ENCODE measurements around the gene ANO7. TPM values are rescaled to one million over a fixed set of nuclear protein-coding genes. Genes with fewer than 3 reads are reported as not detected.

ANO7 gene
- total and polyA plus RNA-seq, 2 of the 13 experiments (the other 11 are each of a cell fraction or from before 2014, with no cell fraction given), result 4.1 to 4.9 TPM

GRCh38 chr2:241190291-241190981, 2.0 kb downstream of the ANO7 start (continued):
- peak; percentile 37; the same call in 1 of the 2 replicates for TF ChIP-seq RAD21 (CRISPR knock-in tag; IDR thresholded peaks at IDR 0.05)
- no peak for TF ChIP-seq ZNF10 (CRISPR knock-in tag; IDR thresholded peaks at IDR 0.05; ENCODE audit: borderline replicate concordance, low read depth)
- TF ChIP-seq, protein P1, sequence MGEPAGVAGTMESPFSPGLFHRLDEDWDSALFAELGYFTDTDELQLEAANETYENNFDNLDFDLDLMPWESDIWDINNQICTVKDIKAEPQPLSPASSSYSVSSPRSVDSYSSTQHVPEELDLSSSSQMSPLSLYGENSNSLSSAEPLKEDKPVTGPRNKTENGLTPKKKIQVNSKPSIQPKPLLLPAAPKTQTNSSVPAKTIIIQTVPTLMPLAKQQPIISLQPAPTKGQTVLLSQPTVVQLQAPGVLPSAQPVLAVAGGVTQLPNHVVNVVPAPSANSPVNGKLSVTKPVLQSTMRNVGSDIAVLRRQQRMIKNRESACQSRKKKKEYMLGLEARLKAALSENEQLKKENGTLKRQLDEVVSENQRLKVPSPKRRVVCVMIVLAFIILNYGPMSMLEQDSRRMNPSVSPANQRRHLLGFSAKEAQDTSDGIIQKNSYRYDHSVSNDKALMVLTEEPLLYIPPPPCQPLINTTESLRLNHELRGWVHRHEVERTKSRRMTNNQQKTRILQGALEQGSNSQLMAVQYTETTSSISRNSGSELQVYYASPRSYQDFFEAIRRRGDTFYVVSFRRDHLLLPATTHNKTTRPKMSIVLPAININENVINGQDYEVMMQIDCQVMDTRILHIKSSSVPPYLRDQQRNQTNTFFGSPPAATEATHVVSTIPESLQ (CRISPR knock-in tag; conservative IDR thresholded peaks at IDR 0.05), result no peak
- TF ChIP-seq, protein P2, sequence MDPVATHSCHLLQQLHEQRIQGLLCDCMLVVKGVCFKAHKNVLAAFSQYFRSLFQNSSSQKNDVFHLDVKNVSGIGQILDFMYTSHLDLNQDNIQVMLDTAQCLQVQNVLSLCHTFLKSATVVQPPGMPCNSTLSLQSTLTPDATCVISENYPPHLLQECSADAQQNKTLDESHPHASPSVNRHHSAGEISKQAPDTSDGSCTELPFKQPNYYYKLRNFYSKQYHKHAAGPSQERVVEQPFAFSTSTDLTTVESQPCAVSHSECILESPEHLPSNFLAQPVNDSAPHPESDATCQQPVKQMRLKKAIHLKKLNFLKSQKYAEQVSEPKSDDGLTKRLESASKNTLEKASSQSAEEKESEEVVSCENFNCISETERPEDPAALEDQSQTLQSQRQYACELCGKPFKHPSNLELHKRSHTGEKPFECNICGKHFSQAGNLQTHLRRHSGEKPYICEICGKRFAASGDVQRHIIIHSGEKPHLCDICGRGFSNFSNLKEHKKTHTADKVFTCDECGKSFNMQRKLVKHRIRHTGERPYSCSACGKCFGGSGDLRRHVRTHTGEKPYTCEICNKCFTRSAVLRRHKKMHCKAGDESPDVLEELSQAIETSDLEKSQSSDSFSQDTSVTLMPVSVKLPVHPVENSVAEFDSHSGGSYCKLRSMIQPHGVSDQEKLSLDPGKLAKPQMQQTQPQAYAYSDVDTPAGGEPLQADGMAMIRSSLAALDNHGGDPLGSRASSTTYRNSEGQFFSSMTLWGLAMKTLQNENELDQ (CRISPR knock-in tag; IDR thresholded peaks at IDR 0.05; ENCODE audit: borderline replicate concordance), result no peak
- TF ChIP-seq ZSCAN12 (CRISPR knock-in tag; IDR thresholded peaks at IDR 0.05), result no peak
- TF ChIP-seq HNRNPH1 (optimal IDR thresholded peaks at IDR 0.05; ENCODE audit: low read depth, low read length), result no peak
- no peak for TF ChIP-seq ZNF510 (CRISPR knock-in tag; IDR thresholded peaks at IDR 0.05; ENCODE audit: low read depth)

- in situ Hi-C loops (cut with HindIII; ENCODE audit: extremely low pct_ligation_motif_present, low pct_unique_long_range_greater_than_20kb), result no loop called here
- ChIA-PET CTCF (ENCODE audit: low intra/inter-chr PET ratio, low total read pairs) (no interaction called here), POLR2A (no interaction called here)
- FAIRE-seq (no peak), DNase-seq (ENCODE audit: low spot score) (no peak), ATAC-seq (no peak)
- Histone ChIP-seq H3K27ac (ENCODE audit: extremely low read length, insufficient read depth, low read length) (no peak overlapping the region), H3K79me2 (ENCODE audit: insufficient read depth, low read length) (no peaks in the 10 kb centered on the region), H2AFZ (ENCODE audit: low read length) (no peak overlapping the region), H4K20me1 (ENCODE audit: insufficient read depth, low read length) (no peaks in the 10 kb centered on the region), H3K27me3 (ENCODE audit: control insufficient read depth in 1 of 2, insufficient read depth in 2 of 2, low read length in 2 of 2) (peaks cover 12 to 60% of the 10 kb centered on the region in 2 experiments), H3K9me3 (ENCODE audit: low read length) (no peaks in the 10 kb centered on the region), H3K4me2 (ENCODE audit: low read depth, low read length) (no peak overlapping the region), H3K4me3 (replicated peaks in 1 of 3; ENCODE audit: insufficient read depth in 1 of 3, low read depth in 2 of 3, low read length in 3 of 3) (no peak overlapping the region), H3K36me3 (replicated peaks in 1 of 2; ENCODE audit: control insufficient read depth in 1 of 2, insufficient read depth in 2 of 2, low read length in 2 of 2) (no peaks in the 10 kb centered on the region), H3K4me1 (ENCODE audit: insufficient read depth, low read length) (peaks cover 32% of the 10 kb centered on the region), H3K9ac (ENCODE audit: insufficient read depth, low read depth, low read length) (no peak overlapping the region)
- WGBS (ENCODE audit: low lambda C conversion rate), result 43% methylated on average over 7 of the region's 14 CpGs
- intact Hi-C loops (cut with micrococcal nuclease; ENCODE audit: unreplicated experiment), result no loop called here
- no TSS peak for BruUV-seq (replicated peaks)
- TF ChIP-seq RXRA (CRISPR knock-in tag; IDR thresholded peaks at IDR 0.05), result 0 out of 2 replicates have a peak, but pooled peaks have one; percentile 2
- TF ChIP-seq, protein P3, sequence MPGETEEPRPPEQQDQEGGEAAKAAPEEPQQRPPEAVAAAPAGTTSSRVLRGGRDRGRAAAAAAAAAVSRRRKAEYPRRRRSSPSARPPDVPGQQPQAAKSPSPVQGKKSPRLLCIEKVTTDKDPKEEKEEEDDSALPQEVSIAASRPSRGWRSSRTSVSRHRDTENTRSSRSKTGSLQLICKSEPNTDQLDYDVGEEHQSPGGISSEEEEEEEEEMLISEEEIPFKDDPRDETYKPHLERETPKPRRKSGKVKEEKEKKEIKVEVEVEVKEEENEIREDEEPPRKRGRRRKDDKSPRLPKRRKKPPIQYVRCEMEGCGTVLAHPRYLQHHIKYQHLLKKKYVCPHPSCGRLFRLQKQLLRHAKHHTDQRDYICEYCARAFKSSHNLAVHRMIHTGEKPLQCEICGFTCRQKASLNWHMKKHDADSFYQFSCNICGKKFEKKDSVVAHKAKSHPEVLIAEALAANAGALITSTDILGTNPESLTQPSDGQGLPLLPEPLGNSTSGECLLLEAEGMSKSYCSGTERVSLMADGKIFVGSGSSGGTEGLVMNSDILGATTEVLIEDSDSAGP (CRISPR knock-in tag; IDR thresholded peaks at IDR 0.05; ENCODE audit: borderline replicate concordance), result no peak
These were observed 2.6 kb downstream of the ANO7 start for GRCh38 chr2:241191081-241191480.
